DMS53 treated with DMSO at 0.1 percent for 48 hours (cell line): ENCODE data around the gene ERICH6.

ENCODE experiments used
- DNase-seq: peaks from one replicate; lab custom pipeline; 2025; ENCODE audit not compliant: unreplicated experiment; lab: John Stamatoyannopoulos, UW

The ERICH6 gene

DNA sequence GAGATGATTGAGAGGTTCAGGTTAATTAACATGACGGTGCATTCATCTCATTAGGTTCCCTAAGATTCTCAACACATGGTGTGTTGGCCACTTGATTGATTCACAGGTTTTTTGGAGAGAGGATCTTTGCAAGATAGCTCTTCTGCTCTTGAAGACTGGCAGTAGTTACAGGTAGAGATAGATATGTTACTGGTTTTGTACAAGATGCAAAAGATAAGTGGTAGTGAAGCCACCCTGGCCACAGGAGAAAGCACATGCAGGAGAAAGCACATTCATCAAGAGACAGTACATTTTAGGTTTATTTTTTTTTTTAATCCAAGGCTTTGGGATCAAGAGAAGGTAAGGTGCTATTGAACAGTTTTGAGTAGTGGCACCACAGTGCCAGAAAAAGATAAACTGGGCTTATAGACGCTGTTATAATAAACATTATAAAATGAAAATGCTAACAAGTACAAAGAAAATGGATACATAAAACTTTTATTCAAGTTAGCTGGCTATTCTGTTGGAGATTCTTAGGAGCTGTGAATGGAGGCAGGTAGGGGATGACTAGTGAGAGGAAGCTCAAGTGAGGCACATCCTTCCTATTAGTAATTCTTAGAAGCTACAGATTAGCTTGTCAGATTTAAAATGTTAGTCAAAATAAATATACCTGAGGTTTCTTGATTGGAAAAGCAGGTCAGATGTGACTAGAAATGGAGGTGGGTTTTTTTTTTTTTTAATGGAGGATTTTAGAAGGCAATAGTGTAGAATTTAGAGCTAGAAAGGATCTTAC lies 89.8 kb downstream of the ERICH6 start:
- no peak for DNase-seq

GRCh38 chr3:150613034-150613433 lies 90.7 kb downstream of the ERICH6 start:
- DNase-seq: no peak

DNA sequence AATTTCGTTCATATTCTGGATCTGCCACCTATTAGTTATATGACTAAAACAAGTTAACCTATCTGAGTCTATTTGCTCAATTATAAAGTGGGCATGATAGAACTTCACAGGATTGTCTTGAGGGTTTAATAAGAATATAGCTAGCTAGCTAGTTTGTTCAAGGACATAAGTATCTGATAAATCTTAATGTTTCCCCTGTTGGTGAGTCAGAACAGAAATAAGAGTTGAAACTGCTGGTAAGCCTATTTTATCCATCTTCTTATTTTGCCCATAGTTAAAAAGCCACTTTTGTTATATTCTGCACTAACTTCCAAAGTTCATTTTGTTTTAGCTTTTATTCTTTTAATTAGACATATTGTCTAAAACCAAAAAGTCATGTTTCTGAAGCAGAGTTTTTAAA lies 91.2 kb downstream of the ERICH6 start:
- no peak for DNase-seq

DNA sequence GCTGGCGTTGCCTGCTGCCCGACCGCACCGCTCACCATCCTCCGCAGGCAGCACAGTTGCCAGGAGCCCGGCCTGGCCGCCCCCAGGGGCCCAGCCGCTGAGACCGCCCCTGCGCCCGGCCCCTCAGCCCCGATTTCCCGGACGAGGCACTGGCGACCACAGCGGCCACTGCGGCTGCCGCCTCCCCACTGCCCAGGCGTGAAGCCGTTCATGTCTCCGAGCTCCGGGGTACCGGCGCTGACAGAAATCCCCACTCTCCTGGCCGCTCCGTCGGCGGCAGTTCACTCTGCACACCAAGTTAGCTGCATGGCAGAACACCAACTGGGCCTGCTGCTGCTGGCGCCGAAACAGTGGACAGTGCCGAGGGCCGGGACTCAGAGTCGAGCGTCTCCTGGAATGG lies 92.1 kb downstream of the ERICH6 start:
- no peak for DNase-seq

DNA sequence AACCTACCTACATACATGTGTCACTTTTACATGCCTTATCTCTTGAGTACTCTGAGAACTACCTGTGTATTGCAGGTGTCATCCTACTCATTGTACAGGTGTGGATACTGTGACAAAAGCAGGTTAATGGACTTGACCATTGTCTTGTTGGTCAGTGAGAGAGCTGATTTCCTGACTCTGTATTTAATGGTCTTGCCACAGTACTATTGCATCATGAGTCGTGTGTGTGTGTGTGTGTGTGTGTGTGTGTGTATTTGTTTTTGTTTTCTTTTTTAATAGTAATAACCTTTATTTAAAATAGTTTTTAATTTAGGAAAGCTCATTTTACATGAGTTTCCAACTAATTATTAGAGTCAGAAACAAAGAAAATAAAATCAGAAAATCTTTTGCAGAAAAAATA lies 92.9 kb downstream of the ERICH6 start:
- no peak for DNase-seq

GRCh38 chr3:150609988-150610387 lies 93.7 kb downstream of the ERICH6 start:
- DNase-seq: no peak
